ENCODE measurements around the gene DOCK3. TPM values are rescaled to one million over a fixed set of nuclear protein-coding genes. Genes with fewer than 3 reads are reported as not detected.

DOCK3 gene
- total RNA-seq, 1 experiment from 2014 or later, result 8.3 TPM

GRCh38 chr3:51276046-51276445, 601.3 kb downstream of the DOCK3 start:
- H4K20me1 ChIP-seq (ENCODE audit: control insufficient read depth, insufficient read depth, insufficient read length), result no peaks in the 10 kb centered on the region
- H3K79me1 ChIP-seq (ENCODE audit: insufficient read depth, low read depth, low read length, poor library complexity, severe bottlenecking), result no peaks in the 10 kb centered on the region
- H2BK120ac ChIP-seq (ENCODE audit: low read depth, low read length, poor library complexity, severe bottlenecking), result no peak overlapping the region
- H4K8ac ChIP-seq (replicated peaks; ENCODE audit: insufficient read length, low read depth, low read length), result no peak overlapping the region
- no peak overlapping the region for H3K18ac ChIP-seq (ENCODE audit: insufficient read length, low read depth, low read length)
- no peak overlapping the region for H3K4ac ChIP-seq (ENCODE audit: low read depth, low read length)
- H3K9ac ChIP-seq (ENCODE audit: extremely low read depth, insufficient read length, low read length), result no peak overlapping the region
- no peak for DNase-seq
- H2AFZ ChIP-seq (ENCODE audit: low read length), result no peak overlapping the region
- no peaks in the 10 kb centered on the region for H3K27me3 Mint-ChIP-seq (ENCODE audit: low read depth)
- WGBS (ENCODE audit: extremely low coverage, insufficient read length, low lambda C conversion rate), result no CpG with 5 or more reads among the region's 1 CpG
- no peak overlapping the region for H3K23ac ChIP-seq (ENCODE audit: insufficient read length, low read depth, low read length)
- no peak overlapping the region for H4K5ac ChIP-seq (ENCODE audit: insufficient read length, low read depth, low read length)
- H3K4me1 Mint-ChIP-seq, result no peaks in the 10 kb centered on the region
- H3K56ac ChIP-seq (ENCODE audit: insufficient read length, low read depth, low read length), result no peak overlapping the region
- no peaks in the 10 kb centered on the region; a peak in 1 of 5 replicates for H3K9me3 Mint-ChIP-seq
- H3K79me2 ChIP-seq (ENCODE audit: insufficient read depth, low read length), result no peaks in the 10 kb centered on the region
- H2AK5ac ChIP-seq (ENCODE audit: insufficient read length, low read length), result no peak overlapping the region
- H2BK5ac ChIP-seq (ENCODE audit: insufficient read length, low read length), result no peak overlapping the region
- H2BK12ac ChIP-seq (ENCODE audit: insufficient read length, low read depth, low read length), result no peak overlapping the region
- no peak overlapping the region; a peak in 1 of 7 replicates for H3K27ac Mint-ChIP-seq
- H3K9me3 ChIP-seq (ENCODE audit: control insufficient read depth, low read depth, low read length), result no peaks in the 10 kb centered on the region
- peaks cover 0 to 22% (median 3%) of the 10 kb centered on the region in 3 experiments; a peak in 4 of 7 replicates for H3K36me3 Mint-ChIP-seq (ENCODE audit: insufficient read depth in 1 of 3, low read depth in 3 of 3)
- no peaks in the 10 kb centered on the region for H3K27me3 ChIP-seq (ENCODE audit: insufficient read depth, low read length)
- H2BK20ac ChIP-seq (ENCODE audit: low read depth, low read length, poor library complexity, severe bottlenecking), result no peak overlapping the region
- no peak overlapping the region for H3K4me3 Mint-ChIP-seq
- H3K27ac ChIP-seq (ENCODE audit: insufficient read length, low read depth, low read length), result no peak overlapping the region
- TF ChIP-seq CTCF (conservative IDR thresholded peaks at IDR 0.05), result no peak
- no peak overlapping the region for H2BK15ac ChIP-seq (ENCODE audit: low read depth, low read length)
- H4K91ac ChIP-seq (ENCODE audit: insufficient read length, low read depth, low read length), result no peak overlapping the region
- no peak overlapping the region for H3K14ac ChIP-seq (ENCODE audit: insufficient read depth, low read length)
- no peaks in the 10 kb centered on the region for H3K4me1 ChIP-seq (ENCODE audit: insufficient read depth, low read length)
- H3T11ph ChIP-seq (ENCODE audit: low read length), result no peak overlapping the region
- no peaks in the 10 kb centered on the region for H3K23me2 ChIP-seq (ENCODE audit: insufficient read length, low read depth, low read length, poor library complexity, severe bottlenecking)
- no peak overlapping the region for H3K4me2 ChIP-seq (ENCODE audit: insufficient read depth, insufficient read length, low read length)

Measured in H9 (cell line).